ENCODE results near the gene OTOP3.

DNA sequence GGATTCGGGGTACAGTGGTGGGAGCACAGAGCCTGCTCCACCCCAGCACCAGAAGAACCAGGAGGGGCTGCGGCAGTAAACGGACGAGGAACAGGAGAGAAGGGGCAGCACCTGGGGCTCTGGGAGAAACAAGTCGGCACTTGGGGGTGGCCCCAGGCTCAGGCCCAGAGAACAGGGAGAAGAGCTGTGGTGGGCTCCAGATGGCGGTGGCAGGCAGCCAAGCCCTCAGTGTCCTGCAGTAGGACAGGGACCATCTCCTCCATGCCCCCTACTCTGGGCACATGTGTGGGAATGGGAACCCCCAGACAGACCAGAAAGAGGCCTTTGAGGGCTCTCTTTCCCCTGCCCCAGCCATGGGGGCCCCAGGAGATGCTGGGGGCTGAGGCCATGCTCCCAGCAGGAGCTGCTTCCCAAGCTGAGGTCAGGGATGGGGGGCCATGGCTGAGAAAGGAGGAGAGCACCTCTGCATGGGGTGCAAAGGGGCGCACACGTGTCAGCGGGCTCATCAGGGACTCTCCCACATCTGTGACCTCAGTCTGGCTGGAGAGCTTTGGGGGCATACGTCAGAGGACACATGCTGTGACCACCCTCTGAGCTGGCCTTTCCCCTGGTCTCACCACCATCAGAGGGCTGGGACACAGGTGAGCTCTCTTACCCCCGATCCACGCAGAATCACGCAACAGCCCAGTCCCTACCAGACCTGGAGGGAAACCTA is 19.4 kb upstream of the OTOP3 start:
- TF ChIP-seq, protein P1, sequence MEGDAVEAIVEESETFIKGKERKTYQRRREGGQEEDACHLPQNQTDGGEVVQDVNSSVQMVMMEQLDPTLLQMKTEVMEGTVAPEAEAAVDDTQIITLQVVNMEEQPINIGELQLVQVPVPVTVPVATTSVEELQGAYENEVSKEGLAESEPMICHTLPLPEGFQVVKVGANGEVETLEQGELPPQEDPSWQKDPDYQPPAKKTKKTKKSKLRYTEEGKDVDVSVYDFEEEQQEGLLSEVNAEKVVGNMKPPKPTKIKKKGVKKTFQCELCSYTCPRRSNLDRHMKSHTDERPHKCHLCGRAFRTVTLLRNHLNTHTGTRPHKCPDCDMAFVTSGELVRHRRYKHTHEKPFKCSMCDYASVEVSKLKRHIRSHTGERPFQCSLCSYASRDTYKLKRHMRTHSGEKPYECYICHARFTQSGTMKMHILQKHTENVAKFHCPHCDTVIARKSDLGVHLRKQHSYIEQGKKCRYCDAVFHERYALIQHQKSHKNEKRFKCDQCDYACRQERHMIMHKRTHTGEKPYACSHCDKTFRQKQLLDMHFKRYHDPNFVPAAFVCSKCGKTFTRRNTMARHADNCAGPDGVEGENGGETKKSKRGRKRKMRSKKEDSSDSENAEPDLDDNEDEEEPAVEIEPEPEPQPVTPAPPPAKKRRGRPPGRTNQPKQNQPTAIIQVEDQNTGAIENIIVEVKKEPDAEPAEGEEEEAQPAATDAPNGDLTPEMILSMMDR (conservative IDR thresholded peaks at IDR 0.05 in 1 of 2, IDR thresholded peaks at IDR 0.05 in 1 of 2; ENCODE audit: extremely low read depth in 1 of 2, insufficient read depth in 1 of 2, low read depth in 1 of 2, low read length in 2 of 2): no peak
- no peak for TF ChIP-seq EZH2 (IDR thresholded peaks at IDR 0.05; ENCODE audit: borderline replicate concordance, low read length)
